HG02678 (cell line): Measurements from ENCODE around the gene DNAH9.

Experiments used
- ATAC-seq: cut with Tn5 transposase; IDR thresholded peaks from one replicate; pipeline ENCODE4 v1.9.1; 2021; ENCODE audit warnings: mild to moderate bottlenecking, moderate library complexity; ENCODE audit not compliant: unreplicated experiment

DNAH9 gene

DNA sequence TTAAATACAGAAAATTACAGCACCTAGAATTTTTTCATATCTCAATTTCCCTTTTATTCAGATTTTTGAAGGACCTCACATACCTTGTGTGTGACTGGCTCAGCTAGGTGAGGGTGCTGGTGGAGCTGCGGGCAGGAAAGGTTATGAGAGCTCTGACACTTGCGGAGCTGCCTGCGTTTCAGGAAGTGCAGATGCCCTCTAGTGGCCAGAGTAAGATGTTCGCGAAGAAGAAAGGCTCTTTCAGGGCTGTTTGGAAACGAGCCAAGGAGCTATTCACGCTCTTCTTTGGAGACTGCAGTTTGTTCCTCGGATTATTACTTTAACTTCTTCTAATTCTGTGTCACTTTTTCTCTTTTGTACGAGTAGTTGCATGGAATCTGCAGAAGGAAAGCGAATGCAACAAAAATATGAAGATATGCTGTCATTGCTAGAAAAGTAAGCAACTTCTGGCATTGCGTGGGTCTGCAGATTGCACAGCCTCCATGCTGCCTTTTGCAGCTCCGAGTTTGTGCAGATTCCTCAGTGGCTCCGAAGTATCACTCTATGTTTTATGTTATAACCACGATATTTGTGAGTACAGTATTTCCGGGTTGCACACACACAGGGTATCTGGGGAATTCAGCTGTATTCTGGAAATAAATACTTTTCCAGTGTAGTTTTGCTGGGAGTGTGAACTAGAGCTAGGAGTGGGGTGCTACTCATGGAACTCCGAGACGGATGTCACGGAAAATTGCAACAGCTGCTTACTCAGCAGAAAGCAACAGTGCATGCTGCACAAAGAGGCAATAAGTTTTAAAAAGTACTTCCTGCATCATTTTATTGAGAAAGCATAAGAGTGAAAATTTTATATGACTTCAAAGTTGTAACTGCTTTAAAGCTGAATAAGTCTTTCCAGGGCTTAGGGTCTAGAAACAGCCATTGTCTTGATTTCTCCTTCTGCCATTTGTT lies 46.3 kb downstream of the DNAH9 start:
- ATAC-seq, result peak; percentile 62

DNA sequence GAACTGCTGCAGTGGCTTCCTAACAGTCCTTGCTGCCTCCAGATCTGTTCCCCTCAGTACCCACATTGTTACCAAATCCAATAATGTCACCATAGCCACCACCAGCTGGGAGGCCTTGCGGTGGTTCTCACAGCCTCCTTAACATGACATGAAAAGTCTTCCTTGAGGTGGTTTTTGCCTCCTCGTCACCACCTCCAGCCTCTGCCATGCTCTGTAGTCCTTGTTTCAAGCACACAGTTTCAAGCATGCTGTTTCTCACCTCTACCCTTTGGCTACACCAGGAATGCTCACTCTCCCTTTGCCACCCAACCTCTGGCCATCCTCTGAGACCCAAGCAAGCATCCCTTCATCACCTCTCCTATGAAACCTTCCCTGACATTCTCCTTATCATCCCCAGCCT lies 47.2 kb downstream of the DNAH9 start:
- no peak for ATAC-seq

DNA sequence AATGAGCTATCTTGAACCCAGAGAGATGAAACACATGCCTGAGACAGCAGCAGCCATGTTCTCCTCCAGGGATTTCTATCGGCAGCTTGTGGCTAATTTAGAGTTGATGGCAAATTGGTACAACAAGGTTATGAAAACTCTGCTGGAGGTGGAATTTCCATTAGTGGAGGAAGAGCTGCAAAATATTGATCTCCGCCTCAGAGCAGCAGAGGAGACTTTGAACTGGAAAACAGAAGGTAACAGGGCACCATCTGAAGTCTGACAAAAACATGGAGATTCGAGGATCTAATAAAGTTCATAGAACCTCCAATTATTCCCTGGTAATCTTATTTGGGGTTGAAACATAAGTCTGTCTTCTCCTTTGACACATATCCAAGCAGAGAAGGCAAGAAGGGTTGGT lies 52.8 kb downstream of the DNAH9 start:
- ATAC-seq, result no peak

DNA sequence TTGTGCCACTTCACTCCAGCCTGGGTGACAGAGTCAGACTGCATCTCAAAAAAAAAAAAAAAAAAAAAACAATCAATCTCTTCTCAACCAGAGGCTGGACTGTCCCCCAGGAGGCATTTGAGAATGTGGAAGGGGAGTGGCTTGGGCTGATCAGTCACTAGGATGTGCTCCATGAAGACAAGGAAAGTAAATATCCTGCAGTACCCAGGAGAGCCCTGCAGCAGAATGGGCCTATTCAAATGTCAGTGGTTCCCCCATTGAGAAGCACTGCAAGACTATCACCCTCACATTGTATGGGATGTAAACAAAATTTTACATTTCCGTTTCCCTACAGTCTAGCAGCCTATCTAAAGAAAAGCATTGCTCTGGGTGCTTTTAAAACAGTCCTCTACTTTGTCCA lies 70.3 kb downstream of the DNAH9 start:
- ATAC-seq, result no peak

DNA sequence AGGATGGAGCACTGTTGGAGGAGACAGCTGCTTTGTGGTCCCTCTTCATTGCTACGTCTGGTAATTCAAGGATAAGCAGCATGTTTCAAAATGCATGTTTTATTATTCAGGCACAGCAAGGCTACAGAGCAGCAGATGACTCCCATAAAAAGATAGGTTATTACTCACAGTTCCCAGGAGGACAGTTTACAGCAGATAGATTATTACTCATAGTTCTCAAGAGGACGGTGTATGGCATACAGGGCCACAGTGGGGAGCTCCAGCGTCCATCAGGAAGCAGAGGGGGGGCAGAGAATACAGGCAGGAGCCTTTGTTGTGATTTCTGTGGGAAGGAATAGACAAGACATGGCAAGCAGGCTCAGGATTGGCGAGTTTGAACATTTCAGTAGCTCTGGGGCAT lies 72.9 kb downstream of the DNAH9 start:
- no peak for ATAC-seq

DNA sequence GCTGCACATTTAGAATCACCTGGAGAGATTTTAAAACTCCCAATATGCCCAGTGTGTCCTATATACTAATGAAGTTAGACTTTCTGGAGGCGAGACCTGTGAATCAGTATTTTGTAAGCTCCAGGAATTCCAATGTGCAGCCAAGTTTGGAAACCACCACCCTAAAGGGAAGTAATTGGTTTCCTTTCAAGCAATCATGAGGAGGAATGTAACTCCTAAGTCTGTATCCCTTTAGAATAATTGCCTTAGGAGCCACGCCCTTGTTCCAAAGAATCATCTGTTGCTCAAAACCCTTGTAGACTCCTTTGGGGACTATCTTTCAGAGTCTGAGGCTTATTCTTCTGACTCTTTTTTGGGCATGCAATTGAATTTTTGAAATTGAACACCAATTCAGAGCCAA lies 84.4 kb downstream of the DNAH9 start:
- no peak for ATAC-seq

DNA sequence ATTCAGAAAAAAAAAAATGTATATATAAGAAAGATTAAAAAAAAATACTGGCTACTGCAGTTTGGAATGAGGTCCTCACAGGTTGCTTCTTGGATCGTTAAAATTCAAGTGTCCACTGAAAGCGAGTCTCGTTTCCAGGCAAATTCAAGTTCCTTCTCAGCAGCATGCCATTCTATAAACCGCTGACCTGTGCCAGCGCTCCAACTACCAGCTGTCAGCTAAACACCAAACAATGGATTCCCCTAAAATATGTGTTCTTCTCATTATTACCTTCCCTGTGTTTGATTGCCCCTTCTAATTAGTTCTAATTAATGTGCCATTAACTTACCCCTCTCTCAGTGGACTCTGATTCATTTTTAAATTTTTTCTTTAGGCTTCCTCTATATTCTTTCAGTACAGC lies 92.4 kb downstream of the DNAH9 start:
- no peak for ATAC-seq

DNA sequence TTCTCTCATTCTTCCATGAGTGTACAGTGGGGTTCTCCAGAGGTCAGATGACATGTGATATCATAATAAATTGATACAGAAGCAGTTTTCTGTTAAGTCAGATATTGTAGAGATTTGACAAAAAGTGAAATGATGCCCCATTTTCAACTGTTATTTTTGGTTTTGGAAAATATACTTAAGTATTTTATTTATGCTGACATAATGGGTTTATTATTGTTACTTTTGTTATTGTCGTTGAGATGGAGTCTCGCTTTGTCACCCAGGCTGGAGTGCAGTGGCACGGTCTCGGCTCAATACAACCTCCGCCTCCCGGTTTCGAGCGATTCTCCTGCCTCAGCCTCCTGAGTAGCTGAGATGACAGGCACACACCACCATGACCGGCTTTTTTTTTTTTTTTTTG lies 94.4 kb downstream of the DNAH9 start:
- ATAC-seq, result no peak

DNA sequence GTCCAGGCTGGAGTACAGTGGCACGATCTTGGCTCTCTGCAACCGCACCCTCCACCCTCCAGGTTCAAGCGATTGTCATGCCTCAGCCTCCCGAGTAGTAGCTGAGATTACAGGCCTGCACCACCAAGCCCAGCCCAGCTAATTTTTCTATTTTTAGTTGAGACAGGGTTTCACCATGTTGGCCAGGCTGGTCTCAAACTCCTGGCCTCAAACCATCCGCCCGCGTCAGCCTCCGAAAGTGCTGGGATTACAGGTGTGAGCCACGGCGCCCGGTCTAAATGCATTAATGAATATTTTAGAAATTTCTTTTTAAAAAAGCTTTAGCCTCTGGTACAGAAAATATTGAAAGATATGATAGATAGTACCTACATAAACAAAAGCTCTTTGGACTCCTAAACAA lies 95.0 kb downstream of the DNAH9 start:
- no peak for ATAC-seq

DNA sequence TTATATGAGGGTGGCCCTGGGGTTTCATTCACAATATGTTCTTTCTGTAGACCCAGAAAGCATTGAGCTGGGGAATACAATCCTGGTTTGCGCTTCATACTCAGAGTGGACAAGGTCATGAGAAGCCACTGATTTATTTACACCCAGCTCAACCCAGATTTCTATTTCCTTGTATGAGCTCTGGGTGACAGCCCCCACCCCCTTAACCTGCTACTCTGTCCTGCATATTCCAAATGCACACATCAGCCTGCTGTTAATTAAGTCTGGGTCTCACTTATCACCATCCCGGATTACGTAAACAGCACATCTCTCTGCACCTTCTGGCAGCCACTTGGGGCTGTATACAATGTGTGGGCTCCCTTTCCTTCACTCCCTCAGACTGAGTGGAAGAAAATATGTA lies 102.4 kb downstream of the DNAH9 start:
- ATAC-seq, result no peak

DNA sequence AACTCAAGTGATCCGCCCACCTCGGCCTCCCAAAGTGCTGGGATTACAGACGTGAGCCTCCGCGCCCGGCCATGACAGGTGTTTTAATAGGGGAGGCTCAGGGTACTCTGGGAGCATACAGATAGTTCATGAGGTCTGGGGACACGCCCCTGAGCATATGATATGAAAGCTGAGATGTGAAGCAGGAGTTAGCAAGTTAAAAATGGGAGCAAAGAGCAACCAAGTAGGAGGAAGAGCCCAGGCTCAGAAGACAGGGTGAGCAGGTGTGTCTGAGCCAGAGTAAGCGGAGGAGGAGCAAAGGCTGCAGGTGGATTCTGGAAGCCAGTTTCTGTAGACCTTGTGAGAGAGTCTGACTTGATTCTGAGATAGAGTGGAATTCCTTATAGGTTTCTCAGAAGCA lies 103.6 kb downstream of the DNAH9 start:
- no peak for ATAC-seq

DNA sequence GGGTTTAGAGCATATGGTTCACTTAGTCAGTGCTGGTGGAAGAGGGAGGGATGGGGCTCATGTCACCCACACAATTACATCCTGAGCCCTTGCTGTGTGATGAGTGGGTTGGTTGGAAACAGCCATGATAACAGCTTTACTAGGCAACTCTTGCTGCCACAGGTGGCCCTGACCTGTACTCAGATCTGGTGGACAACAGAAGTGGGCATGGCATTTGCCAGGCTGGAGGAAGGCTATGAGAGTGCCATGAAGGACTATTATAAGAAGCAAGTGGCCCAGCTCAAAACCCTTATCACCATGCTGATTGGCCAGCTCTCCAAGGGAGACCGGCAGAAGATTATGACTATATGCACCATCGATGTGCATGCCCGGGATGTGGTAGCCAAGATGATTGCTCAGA lies 105.8 kb downstream of the DNAH9 start:
- ATAC-seq, result no peak

DNA sequence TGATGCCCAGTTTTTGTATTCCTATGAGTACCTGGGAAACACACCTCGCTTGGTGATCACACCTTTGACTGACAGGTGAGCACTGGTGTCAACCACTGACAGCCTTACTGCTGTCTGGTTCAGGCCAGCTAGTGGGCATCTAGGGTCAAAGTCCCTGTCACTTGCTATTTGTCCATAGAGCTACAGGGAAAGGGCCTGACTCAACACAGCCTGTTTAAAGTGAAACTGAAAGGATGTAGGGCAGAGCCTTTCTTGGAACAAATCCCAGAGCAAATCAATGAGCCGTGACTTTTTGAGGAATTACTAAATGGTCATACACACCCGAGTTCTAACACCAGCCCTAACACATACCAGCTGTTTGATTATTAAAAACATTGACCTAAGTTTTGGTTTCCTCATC lies 106.8 kb downstream of the DNAH9 start:
- ATAC-seq, result no peak

DNA sequence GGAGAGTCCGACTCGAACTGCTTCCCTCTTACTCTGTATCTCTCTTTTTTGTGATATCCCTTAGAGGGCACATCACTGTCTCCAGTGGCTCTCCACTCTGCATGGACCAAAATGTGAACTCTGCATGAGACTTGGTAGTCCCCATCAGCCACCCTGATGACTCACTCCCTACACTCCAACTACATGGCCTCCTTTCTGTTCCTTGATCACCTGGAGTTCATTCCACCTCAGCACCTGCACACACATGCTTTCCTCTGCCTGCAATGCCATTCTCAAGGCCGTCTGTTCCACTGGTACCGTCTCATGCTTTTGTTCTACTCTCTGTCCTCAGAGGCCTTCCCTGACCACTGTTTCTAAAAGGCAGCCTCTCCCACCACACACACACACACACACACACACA lies 109.3 kb downstream of the DNAH9 start:
- ATAC-seq, result no peak

DNA sequence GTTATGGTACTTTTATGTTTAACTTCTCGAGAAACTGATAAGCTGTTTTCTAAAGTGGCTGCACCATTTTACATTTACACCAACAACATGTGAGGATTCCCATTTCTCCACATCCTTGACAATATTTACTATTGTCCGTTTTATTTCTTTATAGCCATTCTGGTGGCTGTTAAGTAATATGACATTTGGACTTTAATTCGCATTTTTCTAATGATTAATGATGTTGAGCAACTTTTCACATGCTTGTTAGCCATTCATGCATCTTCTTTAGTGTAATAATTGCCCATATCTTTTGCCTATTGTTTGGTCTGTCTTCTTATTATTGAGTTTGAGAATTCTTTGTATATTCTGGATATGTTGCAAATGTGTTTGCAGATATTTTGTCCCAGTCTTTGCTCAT lies 114.2 kb downstream of the DNAH9 start:
- no peak for ATAC-seq

DNA sequence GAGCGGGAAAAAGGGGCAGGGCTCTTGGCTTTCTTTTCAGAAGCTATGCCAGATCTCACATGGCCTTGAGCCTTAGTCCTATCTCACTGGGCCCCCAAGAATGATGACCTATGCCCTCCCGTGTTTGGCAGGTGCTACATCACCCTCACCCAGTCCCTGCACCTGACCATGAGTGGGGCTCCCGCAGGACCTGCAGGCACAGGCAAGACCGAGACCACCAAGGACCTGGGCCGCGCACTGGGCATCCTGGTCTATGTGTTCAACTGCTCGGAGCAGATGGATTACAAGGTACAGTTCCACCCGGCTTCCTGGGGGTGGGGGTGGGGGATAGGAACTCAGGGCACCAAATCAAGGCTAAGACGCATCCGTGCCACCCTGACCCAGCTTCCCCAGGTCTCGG lies 120.9 kb downstream of the DNAH9 start:
- ATAC-seq, result no peak

DNA sequence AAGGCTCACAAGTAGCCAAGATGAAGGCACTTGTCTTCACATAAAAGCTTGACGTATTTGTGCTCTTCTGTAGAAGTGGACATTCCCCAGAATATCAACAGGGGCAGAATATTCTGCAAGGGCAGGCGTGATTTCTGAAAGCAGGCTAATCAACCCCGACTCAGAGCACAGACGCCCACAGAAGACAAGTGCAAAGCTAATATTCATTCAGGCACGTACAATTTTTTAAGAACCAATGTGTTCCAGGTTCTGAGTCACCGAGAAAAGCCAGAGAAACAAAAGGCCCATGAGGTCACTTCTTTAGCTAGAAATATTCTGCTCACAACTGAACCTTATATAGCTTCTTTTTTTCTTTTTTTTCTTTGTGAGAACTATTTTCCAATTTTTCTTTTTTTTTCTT lies 121.6 kb downstream of the DNAH9 start:
- ATAC-seq, result no peak

DNA sequence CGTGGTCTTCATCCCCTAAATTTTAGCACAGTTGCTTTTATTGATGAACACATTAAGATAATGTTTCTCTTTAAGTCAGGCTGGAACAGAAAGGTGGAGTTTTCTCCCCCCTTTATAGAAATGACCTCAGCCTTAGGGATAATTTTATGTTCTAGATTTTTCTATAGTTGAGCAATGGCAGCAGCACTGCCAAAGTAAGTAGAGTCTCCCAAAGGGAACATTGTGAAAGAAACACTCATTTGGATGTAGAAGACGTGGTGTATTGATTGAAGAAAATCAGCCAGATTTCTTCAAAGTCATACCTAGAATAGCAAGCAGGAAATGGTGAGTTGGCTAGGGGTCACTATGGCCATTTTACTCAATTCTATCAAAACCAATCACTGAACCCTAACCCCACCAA lies 122.5 kb downstream of the DNAH9 start:
- no peak for ATAC-seq

DNA sequence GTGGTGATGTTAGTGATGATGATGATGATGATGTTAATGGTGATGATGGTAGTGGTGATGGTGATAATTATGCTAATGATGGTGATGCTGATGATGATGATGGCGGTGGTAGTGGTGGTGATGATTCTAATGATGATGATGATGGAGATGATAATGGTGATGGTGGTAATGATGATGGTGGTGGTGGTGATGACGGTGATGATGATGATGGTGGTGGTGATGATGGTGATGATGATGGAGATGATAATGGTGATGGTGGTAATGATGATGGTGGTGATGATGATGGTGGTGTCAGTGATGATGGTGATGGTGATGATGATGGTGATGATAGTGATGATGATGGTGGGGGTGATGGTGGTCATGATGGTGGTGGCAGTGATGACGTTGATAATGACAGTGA lies 132.5 kb downstream of the DNAH9 start:
- ATAC-seq, result no peak

DNA sequence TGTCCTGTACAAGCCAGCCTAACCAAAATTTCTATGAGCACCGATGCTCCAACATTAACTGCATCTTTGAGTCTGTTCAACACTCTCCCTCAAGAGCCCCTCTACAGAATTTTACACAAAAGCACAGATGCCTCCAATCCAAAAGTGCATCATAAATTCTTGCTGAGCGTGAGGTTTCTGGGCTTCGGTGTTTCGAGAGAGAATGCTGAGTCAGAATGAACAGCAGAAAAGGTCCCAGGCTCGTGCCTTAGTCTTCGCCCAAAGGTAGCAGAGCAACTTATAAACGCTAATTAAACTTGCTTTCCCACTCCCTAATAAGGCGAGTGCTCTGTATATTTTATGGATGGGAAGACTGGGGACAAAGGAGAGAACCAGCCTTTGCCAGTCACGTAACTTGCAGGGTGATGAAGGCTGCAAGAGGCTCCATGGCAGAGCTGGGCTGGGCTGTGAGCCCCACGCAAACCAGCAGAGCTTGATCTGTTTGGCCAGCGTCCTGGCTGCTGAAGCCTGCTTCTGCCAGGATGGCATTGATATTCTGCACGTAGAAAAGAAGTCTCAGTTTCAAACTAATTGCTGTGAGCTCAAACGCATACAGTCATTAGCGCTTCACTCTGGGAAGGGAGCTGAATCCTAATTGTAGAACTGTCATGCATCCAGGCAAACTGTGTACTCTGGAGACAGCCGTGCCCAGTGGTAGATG lies 138.5 kb downstream of the DNAH9 start:
- ATAC-seq, result no peak

DNA sequence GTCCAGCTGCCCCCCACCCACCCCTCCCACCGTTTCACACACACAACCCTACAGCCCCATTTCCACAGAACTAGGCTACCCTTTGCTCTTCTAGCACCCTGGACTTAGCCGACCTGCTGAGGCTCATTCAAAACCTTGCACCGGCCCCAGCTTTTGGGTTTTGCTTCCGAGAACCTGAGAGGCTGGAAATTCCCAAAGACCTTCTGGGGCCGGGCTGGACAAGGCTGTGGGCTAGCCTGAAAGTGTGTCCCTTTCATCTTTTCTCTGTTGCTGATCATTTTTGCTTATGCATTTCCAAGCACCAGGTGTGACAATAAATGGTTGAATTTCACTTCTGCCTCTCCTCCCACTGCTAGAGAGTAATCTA lies 139.0 kb downstream of the DNAH9 start:
- ATAC-seq, result no peak

DNA sequence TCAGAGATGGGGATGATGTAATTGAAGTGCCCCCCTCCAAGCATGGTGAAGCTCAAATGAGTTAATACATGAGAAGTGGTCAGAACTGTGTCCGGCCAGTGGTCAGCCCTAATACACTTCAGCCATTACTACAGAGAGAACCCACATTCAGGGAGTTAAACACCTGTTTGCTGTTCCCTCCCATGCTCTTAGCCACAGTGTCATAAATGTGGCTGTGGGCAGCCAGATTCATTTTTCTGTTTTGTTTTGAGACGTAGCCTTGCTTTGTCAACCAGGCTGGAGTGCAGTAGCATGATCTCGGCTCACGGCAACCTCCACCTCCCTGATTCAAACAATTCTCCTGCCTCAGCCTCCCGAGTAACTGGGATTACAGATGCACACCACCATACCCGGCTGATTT lies 139.9 kb downstream of the DNAH9 start:
- ATAC-seq, result no peak

DNA sequence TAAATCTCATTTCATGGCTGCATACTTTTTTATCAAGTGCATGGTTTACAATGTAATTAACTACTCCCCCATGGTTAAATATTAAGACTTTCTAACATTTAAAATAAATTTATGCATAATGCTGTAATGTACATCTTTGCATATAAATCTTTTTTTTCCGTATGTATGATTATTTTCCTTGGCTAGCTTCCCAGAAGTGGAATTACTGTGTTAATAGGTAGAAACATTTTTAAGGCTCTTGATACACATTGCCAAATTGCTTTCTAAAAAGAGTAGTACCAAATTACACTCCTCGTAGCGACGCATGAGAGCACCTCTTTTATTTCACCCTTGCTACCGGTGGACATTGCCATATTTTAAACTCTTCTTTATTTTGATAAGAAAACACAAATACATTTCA lies 141.1 kb downstream of the DNAH9 start:
- ATAC-seq, result no peak
